ENCODE measurements around the gene GALNT14.

The GALNT14 gene

GRCh38 chr2:30974554-30974953, 163.7 kb downstream of the GALNT14 start:
- DNase-seq (ENCODE audit: low spot score): no peak

GRCh38 chr2:30974092-30974491, 164.1 kb downstream of the GALNT14 start:
- DNase-seq (ENCODE audit: low spot score): no peak

GRCh38 chr2:30971231-30972025, 166.8 kb downstream of the GALNT14 start:
- DNase-seq (ENCODE audit: low spot score): no peak

- DNase-seq (ENCODE audit: low spot score): no peak
Measured at GRCh38 chr2:30968660-30969397, 169.4 kb downstream of the GALNT14 start.

GRCh38 chr2:30966786-30967185, 171.5 kb downstream of the GALNT14 start:
- no peak for DNase-seq (ENCODE audit: low spot score)

GRCh38 chr2:30965022-30965531, 173.2 kb downstream of the GALNT14 start:
- DNase-seq (ENCODE audit: low spot score): no peak

GRCh38 chr2:30964334-30965005, 173.8 kb downstream of the GALNT14 start:
- DNase-seq (ENCODE audit: low spot score): no peak

GRCh38 chr2:30963184-30963583, 175.1 kb downstream of the GALNT14 start:
- DNase-seq (ENCODE audit: low spot score): no peak

- no peak for DNase-seq (ENCODE audit: low spot score)
Measured at GRCh38 chr2:30960213-30960612, 178.0 kb downstream of the GALNT14 start.

GRCh38 chr2:30959653-30960052, 178.6 kb downstream of the GALNT14 start:
- no peak for DNase-seq (ENCODE audit: low spot score)

GRCh38 chr2:30958918-30959265, 179.3 kb downstream of the GALNT14 start:
- DNase-seq (ENCODE audit: low spot score): no peak

GRCh38 chr2:30958193-30958917, 179.9 kb downstream of the GALNT14 start:
- no peak for DNase-seq (ENCODE audit: low spot score)

GRCh38 chr2:30957591-30957990, 180.6 kb downstream of the GALNT14 start:
- no peak for DNase-seq (ENCODE audit: low spot score)

GRCh38 chr2:30956995-30957394, 181.2 kb downstream of the GALNT14 start:
- no peak for DNase-seq (ENCODE audit: low spot score)

GRCh38 chr2:30955516-30956132, 182.6 kb downstream of the GALNT14 start:
- no peak for DNase-seq (ENCODE audit: low spot score)

GRCh38 chr2:30950339-30950738, 187.9 kb downstream of the GALNT14 start:
- no peak for DNase-seq (ENCODE audit: low spot score)

- DNase-seq (ENCODE audit: low spot score): no peak
Measured at GRCh38 chr2:30949435-30949834, 188.8 kb downstream of the GALNT14 start.

GRCh38 chr2:30948857-30949256, 189.4 kb downstream of the GALNT14 start:
- DNase-seq (ENCODE audit: low spot score): no peak

GRCh38 chr2:30948130-30948529, 190.1 kb downstream of the GALNT14 start:
- DNase-seq (ENCODE audit: low spot score): no peak

- DNase-seq (ENCODE audit: low spot score): no peak
Measured at GRCh38 chr2:30947686-30948085, 190.6 kb downstream of the GALNT14 start.

GRCh38 chr2:30942419-30942818, 195.8 kb downstream of the GALNT14 start:
- no peak for DNase-seq (ENCODE audit: low spot score)

GRCh38 chr2:30940839-30941238, 197.4 kb downstream of the GALNT14 start:
- DNase-seq (ENCODE audit: low spot score): no peak

Measured in CD4-positive, alpha-beta T cell treated with Interleukin-6 at 100 ng/mL for 8 hours (primary cell).